ENCODE data around the gene MSH2.

GRCh38 chr2:47386551-47386950, 16.4 kb upstream of the MSH2 start:
- TF ChIP-seq EZH2 (IDR thresholded peaks at IDR 0.05) (no peak), POLR2AphosphoS5 (IDR thresholded peaks at IDR 0.05; ENCODE audit: borderline replicate concordance, low read depth, low read length) (no peak), FOXP2 (optimal IDR thresholded peaks at IDR 0.05; ENCODE audit: control extremely low read depth, extremely low read length, insufficient read depth) (no peak)

Measured in SK-N-MC (cell line).